HG03060 (cell line): ENCODE data around the gene LSM14B.
"Not testable (repeated sequence)": the region's sequence is repeated elsewhere in the genome, so short reads cannot be mapped to it uniquely, and the experiment has no call there.

Experiments
- ATAC-seq: cut with Tn5 transposase; IDR thresholded peaks from one replicate; pipeline ENCODE4 v1.9.1; 2021; ENCODE audit warnings: low read depth, moderate number of reproducible peaks; ENCODE audit not compliant: unreplicated experiment

The LSM14B gene

DNA sequence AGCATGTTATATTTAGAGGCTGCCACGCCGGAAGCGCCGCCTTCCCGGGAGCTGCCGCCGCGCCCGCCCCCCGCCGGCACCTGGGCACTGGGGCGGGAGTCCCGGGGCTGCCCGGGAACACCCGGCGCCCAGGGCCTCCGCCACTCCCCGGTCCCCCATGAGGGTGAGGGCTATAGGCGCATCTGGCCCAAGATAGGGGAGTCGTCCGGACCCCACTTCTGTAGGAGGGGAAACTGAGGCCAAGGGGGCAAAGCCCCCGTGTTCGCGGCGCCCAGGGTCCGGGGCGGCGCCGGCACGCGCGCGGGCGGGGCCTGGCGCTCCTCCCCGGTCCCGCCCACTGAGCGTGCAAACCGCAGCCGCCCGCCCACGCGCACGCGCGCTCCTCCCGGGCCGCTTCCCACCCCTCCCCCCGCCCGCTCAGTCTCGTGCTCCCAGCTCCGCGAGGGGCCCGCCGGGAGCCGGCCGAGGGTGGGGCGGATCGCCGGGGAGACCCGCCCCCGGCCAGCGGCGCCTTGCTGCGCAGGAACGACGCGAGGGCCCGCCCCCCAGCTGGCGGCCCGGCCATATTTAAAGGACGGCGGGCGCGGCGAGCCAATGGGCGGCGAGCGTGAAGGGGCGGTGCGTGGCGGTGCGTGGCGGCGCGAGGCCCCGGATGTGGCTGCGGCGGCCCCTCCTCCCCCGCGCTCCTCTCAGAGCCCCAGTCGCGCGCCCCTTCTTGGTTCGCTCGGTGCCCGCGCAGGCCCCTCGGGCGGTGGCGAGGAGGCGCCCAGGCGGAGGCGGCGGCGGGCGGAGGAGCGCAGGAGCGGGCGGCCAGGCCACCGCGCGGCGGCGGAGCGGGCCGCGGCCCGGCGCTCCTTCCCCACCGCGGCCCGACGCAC lies at the start of gene LSM14B:
TSS of gene LSM14B (plus strand) at position 700 of the 878 bp plus-strand sequence. CDS start 192 bp downstream, outside the sequence.
- ATAC-seq, result peak; percentile 56

DNA sequence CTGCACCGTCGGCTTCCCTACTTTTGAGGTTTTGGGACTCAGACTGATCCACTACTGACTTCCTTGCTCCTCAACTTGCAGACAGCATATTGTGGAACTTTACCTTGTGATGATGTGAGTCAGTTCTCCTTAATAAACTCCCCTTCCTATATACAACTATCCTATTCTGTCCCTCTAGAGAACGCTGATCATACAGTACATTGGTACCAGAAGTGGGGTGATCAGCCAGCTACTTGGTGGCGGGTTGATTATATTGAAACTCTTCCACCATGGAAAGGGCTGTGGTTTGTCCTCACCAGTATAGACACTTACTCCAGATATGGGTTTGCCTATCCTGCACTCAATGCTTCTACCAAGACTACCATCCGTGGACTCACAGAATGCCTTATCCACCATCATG lies 49.0 kb upstream of the LSM14B start:
- ATAC-seq, result no peak

DNA sequence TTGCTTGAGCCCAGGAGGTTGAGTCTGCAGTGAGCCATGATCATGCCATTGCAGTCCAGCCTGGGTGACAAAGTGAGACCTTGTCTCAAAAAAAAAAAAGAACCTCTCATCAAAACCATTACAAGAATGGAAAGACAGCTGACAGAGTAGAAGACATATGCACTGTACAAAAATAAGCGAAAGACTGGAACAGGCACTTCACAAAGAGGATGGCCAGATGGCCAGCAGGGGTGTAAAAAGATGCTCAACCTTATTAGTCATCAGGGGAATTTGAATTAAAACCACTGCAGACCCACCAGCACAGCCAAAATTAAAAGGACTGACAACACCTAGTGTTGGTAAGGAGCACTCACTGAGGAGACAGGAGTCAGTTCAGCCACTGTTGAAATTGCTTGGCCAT lies 43.1 kb upstream of the LSM14B start:
- ATAC-seq, result no peak

DNA sequence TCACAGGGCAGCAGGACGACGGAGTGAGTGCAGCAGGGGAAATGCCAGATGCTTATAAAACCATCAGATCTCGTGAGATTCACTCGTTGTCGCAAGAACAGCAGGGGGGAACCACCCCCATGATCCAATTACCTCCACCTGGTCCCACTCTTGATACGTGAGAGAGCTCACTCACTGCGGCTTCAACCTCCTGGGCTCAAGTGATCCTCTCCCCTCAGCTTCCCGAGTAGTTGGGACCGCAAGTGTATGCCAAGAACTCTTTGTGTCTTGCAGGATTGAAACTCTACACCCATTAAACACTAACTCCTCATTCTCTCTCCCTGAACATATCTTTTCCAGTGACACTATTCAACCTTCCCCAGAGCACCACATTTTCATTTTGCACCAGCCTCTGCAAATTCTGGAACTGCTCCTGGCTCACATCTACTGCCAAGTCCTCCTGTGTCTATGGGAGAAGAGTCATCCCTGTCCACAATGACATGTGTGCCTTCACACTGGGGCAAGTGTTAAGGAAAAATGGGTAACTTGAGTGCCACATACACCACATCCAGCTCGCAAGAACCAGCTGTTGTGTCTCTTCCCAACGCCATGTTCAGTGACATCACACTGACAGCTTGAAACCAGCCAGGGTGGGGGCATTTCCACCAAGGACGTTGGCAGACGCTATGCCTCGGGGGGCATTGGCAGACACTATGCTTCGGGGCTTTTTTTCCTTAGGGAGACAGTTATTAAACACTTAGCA lies 41.9 kb upstream of the LSM14B start:
- no peak for ATAC-seq

DNA sequence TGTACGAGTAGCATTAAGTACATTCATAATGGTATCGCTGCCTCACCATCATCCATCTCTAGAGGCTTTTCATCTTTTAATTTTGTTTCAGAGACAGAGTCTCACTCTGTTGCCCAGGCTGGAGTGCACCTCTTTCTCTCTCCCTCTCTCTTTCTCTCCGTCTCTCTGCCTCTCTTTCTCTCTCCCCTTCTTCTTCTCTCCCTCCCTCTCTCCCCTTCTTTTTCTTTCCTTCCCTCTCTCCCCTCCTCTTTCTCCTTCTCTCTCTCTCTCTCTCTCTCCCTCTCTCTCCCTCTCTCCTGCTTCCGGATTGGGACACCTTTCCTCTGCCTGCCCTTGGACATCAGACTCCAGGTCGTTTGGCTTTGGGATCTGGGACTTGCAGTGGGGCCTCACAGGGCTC lies 39.0 kb upstream of the LSM14B start:
- ATAC-seq, result no peak

DNA sequence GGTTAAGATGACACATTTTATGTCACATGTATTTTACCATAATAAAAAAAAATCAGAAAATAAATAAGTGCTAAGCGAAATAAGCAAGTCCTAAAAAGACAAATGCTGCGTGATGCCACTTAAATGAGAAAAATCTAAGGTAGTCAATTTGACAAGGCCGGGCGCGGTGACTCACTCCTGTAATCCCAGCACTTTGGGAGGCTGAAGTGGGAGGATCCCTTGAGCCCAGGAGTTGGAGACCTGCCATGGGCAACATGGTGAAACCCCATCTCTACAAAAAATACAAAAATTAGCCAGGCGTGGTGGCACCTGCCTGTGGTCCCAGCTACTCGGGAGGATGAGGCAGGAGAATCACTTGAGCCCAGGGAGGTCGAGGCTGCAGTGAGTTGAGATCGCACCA lies 38.1 kb upstream of the LSM14B start:
- not testable (repeated sequence) for ATAC-seq

DNA sequence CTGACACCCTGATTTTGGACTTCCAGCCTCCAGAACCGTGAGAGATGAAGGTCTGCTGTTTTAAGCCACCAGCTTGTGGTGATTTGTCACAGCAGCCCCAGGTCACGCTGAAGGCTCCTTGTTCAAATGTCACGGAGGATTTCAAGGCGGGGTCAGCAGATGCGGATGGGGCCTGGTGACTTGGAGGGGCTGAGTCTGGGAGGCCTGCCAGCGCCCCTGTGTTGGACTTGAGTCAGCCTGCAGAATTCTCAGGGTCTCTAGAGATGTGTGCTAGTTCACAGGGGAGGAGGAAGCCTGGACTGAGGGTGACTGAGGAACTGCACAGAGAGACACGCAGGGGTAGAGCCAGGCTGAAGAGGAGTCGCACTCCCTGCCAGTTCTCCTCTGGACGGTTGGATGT lies 37.1 kb upstream of the LSM14B start:
- ATAC-seq, result no peak

DNA sequence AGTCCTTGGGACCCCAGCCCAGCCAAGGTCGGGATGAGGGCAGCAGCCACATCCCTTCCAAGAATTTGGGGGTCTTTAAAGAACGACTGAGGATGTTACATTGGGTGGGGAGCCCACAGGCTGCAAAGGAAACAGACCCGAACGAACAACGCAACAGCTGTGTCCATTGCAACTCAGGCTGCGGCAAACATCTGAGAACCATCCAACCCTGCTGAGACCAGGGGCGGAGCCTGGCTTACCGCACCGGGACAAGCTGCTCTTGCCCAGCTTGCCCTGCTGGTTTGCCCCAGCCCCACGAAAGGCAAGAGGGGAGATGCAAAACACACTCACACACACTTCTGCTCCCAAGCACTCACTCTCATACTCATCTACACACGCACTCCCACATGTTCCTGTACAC lies 35.0 kb upstream of the LSM14B start:
- ATAC-seq, result no peak

DNA sequence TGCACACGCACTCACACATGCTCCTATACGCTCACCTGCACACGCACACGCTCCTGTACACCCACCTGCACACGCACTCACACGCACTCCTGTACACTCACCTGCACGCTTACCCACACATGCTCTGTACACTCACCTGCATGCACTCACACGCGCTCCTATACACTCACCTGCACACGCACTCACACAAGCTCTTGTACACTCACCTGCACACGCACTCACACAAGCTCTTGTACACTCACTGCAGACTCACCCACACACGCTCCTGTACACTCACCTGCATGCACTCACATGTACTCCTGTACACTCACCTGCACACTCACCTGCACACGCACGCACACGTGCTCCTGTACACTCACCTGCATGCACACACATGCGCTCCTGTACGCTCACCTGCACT lies 34.6 kb upstream of the LSM14B start:
- ATAC-seq, result no peak

DNA sequence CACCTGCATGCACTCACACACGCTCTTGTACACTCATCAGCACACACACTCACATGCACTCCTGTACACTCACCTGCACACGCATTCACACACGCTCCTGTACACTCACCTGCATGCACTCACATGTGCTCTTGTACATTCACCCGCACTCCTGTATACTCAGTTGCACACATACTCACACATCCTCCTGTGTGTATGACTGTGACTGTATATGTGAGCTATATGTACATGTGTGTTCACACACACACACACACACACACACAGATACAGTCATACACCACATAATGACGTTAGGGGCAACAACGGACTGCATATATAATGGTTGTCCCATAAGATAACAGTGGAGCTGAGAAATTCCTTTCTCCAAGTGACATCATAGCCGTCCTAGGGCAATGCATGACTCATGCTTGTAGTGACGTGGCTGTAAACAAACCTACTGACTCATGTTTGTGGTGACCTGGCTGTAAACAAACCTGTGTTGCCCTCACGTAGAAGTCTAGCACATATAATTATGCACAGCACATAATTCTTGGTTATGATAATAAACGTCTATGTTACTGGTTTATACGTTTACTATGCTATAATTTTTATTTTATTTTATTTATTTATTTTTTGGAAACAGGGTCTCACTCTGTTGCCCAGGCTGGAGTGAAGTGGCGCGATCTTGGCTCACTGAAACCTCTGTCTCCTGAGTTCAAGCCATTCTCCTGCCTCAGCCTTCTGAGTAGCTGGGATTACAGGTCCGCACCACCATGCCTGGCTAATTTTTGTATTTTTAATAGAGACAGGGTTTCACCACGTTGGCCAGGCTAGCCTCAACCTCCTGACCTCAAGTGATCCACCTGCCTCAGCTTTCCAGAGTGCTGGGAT lies 33.8 kb upstream of the LSM14B start:
- ATAC-seq, result no peak

DNA sequence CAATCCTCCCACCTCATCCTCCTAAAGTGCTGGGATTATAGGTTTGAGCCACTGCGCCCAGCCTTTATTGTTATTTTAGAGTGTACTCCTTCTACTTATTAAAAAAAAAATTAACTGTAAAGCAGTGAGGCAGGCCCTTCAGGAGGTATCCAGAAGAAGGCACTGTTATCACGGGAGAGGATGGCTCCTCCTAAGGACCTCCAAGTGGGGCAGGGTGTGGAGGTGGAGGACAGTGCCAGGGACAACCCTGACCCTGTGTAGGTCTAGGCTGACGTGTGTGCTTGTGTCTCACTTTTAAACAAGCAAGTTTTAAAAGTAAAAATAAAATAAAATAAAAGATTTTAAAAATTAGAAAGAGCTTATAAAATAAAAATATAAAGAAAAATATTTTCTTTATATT lies 32.9 kb upstream of the LSM14B start:
- no peak for ATAC-seq

DNA sequence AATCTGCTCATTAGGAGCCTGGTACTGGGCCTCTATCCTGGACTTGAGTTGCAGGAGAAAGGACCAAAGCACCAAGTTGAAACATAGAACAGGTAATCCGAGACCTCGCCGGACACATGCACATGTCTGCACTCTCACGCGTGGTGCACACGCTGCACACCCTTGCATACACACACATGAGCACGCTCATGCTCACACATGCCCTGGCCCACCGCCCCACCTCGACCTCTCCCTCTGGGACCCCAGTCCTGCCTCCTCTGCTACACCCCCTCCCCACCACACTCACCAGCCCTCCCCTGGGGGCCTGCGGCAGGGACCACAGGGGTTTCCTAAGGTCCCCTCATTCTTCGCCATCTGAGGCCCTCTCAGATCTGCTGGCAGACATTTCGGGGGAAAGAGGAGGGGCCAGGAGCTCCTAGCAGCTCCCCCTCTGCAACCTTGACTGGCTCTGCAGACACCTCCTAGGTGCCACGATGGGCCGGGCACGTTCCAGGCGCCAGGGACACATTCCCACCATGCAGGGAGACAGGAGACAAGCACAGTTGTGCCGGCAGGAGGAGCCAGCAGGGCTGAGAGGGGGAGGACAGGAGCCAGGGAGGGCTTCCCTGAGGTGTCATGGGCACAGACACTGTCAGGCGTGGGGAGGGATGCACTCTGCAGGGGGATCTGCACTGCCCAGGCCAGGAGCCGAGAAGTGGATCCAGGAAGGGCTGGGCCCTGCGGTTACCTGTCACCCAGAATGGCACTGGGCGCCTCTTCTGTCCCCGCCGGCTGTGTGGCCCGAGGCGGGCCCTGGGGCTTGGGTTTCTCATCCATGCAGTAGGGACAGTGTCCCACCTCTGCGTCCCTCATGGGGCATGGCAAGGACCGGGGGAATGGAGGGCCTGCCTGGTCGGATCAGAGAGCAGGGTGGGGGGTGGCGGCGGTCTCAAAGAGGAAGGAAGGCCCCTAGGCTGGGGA lies 25.6 kb upstream of the LSM14B start:
- no peak for ATAC-seq

DNA sequence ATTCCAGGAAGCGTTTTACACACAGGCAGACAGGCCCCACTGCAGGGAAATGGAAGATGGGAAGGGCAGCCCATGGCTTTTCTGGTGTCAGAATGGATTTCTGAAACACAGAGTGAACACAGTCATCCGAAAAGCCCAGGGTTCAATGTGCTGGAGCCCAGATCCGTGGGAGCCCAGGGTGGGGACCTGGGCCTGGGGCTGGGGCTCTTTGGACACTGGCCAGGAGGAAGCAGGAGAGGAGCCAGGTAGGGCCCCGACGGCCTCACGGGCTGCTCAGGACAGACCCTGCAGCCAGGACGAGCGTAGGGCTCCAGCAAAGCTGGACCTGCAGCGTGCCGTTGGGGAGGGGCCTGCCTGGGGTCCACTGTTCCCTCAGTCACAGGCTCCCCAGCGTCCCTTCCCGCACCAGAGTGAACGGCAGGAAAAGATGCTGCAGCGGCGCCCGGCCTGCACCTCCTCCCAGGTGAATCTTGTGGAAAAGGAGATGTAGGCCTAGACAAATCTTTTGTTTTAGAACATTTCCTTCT lies 24.3 kb upstream of the LSM14B start:
- no peak for ATAC-seq

DNA sequence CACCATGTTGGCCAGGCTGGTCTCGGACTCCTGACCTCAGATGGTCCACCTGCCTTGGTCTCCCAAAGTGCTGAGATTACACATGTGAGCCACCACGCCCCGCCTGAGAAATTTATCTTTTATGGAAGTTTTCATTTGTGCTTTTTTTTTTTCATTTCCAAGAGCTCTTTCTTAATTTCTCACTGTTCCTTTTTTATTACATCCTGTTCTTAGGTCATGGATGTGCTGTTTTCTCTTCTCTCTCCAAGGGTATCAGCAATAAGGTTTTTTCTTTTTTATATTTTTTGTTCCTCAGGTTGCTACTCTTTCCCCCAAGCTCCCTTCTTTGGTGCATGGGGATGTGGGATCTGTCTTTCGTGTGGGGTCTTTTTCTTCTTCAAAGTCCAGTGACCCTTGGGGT lies 21.2 kb upstream of the LSM14B start:
- ATAC-seq, result no peak

DNA sequence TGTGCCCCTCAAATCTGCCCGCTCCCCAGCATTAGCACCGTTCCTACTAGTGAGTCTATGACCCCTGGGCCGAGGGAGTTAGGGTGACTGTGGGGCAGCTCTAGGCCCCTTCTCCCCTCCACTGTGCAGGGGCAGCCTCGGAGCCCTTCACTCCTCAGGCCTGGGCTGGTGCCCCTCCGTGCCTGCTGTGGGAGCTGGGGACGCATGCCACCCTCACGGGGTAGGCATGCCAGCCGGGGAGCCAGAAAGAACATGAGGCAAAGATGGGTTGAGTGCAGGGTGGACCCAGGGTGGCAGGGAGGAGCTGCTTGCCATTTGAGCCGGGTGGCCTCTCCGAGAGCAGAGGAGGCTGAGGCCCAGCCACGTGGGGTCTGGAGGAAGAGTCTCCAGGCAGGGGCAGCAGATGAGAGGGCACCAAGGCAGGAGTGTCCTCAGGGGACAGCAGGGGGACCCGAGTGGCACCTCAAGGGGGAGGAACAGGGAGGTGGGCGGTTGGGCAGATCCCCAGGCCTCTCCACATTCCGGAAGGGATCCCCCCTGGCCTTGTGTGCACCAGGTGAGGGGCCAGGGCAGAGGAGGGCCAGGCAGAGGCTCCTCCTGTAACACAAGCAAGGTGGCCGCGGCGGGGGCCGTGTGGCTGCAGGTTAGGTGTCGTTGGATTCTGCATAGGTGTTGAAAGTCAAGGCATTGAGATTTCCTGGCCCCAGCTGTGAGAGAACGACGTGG lies 18.6 kb upstream of the LSM14B start:
- ATAC-seq, result no peak

DNA sequence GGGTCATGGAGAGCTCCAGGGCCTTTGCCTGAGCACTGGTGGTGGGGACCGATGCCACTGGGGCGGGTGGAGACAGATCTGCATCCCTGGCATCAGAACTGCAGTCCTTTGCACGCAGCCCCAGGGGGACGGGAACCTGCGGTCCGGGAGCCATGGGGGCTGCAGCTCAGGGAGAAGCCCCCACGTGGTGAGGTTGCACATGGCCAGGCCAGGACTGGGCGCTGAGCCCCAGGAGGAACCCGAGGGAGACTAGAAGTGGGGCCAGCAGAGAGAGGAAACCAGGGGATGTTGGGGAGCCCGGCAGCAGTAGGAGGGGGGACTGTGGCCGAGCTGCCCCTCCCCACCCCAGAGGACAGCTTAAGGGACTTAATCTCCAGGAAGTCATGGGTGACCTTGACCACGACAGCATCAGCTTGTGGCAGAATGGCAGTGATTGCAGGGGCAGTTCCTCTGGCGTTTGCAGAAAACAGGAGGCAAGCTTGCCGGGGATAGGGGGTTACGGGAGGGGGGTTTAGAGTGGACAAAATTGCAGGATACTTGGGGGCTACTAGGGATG lies 18.0 kb upstream of the LSM14B start:
- ATAC-seq, result no peak

DNA sequence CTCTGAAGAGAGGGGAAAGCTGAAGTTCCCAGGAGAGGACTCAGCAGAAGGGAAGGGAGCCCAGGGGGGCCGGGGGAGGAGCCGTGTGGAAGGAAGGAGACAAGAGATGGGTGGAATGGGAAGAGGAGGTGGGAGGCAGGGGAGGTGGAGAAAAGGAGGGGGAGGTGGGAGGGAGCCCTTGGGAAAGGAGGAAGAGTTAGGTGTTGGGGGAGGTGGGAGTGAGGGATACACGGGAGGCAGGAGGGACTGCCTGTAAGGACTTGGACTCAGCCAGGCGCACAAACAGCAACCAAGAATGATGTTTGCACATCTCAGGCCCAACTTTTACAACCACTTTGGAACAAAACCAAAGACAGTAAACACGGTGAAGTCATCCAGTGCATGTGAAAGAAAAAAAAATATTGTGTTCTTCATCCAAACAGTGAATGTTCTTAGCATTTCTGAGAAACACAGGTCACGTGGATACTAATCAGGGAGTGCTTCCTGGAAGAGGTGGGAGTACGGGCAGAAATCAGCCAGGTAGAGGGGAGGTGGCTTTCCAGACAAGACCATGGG lies 17.4 kb upstream of the LSM14B start:
- no peak for ATAC-seq

DNA sequence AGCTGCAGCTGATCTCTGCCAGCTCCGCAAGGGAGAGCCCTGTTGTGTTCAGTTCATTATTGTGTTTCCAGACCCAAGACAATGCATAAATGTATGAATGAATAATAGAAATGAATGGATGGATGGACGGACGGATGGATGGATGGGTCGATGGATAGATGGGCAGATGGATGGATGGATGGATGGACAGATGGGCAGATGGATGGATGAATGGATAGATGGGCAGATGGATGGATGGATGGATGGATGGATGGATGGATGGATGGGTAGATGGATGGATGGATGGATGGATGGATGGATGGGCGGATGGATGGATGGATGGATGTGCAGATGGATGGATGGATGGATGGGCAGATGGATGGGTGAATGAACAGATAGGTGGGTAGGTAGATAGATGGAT lies 16.7 kb upstream of the LSM14B start:
- no peak for ATAC-seq
